ENCODE results near the gene PPARG. TPM values are rescaled to one million over a fixed set of nuclear protein-coding genes. Genes with fewer than 3 reads are reported as not detected.
A peak's percentile ranks its signal among the peaks of the same experiment; 100 is the strongest.

PPARG gene
- total and polyA plus RNA-seq, 2 of the 13 experiments (the other 11 are each of a cell fraction or from before 2014, with no cell fraction given): 13.9 to 58.3 TPM

DNA sequence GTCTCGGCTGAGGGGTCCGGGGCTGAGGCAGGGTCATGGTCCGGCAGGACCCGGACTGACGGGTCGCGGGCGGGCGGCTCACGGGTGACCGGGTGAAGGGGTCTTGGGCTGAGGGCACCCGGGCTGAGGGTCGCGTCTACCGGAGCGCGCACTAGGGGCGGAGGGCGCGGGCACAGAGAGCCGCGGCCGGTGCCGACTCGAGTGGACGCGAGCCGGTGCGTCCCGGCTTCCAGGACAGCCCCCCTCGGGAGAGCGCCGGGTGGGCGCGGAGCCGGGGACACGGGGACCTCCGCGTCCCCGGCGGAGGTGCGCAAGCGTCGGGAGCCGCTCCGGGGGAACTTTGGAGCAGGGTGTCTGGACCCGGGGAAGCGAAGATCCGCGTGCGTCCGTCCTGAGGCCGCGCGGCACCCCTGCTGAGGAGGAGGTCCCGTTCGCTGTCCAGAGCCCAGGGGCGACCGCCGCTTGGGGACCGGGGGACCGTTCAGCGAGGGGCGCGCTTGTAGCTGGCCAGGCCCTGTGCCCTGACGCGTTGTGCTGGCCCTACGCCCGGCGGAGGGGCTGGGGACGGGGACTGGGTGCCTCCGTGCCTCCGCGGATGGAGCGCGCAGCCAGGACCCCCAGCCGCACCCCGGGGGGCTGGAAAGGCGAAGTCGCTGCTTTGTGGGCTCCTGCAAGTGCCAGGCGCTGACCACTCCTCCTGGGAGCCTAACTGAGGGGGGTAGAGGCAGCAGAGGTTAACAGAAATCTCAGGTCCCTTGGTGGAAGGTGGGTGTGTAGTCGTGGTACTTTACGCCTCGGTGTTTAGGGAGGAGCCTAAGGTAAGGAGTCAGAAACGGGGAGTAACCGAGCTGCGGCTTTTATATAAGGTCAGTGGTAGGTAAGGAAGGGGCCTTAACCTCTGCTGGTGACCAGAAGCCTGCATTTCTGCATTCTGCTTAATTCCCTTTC, at the start of gene PPARG (continued):
- TF ChIP-seq, protein P1, sequence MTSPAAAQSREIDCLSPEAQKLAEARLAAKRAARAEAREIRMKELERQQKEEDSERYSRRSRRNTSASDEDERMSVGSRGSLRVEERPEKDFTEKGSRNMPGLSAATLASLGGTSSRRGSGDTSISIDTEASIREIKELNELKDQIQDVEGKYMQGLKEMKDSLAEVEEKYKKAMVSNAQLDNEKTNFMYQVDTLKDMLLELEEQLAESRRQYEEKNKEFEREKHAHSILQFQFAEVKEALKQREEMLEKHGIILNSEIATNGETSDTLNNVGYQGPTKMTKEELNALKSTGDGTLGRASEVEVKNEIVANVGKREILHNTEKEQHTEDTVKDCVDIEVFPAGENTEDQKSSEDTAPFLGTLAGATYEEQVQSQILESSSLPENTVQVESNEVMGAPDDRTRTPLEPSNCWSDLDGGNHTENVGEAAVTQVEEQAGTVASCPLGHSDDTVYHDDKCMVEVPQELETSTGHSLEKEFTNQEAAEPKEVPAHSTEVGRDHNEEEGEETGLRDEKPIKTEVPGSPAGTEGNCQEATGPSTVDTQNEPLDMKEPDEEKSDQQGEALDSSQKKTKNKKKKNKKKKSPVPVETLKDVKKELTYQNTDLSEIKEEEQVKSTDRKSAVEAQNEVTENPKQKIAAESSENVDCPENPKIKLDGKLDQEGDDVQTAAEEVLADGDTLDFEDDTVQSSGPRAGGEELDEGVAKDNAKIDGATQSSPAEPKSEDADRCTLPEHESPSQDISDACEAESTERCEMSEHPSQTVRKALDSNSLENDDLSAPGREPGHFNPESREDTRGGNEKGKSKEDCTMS (CRISPR knock-in tag; conservative IDR thresholded peaks at IDR 0.05): no peak
- TF ChIP-seq, protein P2, sequence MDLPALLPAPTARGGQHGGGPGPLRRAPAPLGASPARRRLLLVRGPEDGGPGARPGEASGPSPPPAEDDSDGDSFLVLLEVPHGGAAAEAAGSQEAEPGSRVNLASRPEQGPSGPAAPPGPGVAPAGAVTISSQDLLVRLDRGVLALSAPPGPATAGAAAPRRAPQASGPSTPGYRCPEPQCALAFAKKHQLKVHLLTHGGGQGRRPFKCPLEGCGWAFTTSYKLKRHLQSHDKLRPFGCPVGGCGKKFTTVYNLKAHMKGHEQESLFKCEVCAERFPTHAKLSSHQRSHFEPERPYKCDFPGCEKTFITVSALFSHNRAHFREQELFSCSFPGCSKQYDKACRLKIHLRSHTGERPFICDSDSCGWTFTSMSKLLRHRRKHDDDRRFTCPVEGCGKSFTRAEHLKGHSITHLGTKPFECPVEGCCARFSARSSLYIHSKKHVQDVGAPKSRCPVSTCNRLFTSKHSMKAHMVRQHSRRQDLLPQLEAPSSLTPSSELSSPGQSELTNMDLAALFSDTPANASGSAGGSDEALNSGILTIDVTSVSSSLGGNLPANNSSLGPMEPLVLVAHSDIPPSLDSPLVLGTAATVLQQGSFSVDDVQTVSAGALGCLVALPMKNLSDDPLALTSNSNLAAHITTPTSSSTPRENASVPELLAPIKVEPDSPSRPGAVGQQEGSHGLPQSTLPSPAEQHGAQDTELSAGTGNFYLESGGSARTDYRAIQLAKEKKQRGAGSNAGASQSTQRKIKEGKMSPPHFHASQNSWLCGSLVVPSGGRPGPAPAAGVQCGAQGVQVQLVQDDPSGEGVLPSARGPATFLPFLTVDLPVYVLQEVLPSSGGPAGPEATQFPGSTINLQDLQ (CRISPR knock-in tag; IDR thresholded peaks at IDR 0.05): no peak
- no peak for TF ChIP-seq FOXO1 (CRISPR knock-in tag; IDR thresholded peaks at IDR 0.05)
- TF ChIP-seq ZNF549 (CRISPR knock-in tag; IDR thresholded peaks at IDR 0.05): no peak
- 0 out of 2 replicates have a peak, but pooled peaks have one; percentile 77 for TF ChIP-seq ZNF615 (CRISPR knock-in tag; IDR thresholded peaks at IDR 0.05; ENCODE audit: borderline replicate concordance)
- TF ChIP-seq ZNF546 (CRISPR knock-in tag; conservative IDR thresholded peaks at IDR 0.05): no peak
- no peak for TF ChIP-seq ARHGAP35 (CRISPR knock-in tag; IDR thresholded peaks at IDR 0.05; ENCODE audit: borderline replicate concordance)
- no peak for TF ChIP-seq U2AF2 (IDR thresholded peaks at IDR 0.05; ENCODE audit: low read depth, low read length)
- no peak for TF ChIP-seq ZNF720 (CRISPR knock-in tag; IDR thresholded peaks at IDR 0.05)
- TF ChIP-seq, protein P3, sequence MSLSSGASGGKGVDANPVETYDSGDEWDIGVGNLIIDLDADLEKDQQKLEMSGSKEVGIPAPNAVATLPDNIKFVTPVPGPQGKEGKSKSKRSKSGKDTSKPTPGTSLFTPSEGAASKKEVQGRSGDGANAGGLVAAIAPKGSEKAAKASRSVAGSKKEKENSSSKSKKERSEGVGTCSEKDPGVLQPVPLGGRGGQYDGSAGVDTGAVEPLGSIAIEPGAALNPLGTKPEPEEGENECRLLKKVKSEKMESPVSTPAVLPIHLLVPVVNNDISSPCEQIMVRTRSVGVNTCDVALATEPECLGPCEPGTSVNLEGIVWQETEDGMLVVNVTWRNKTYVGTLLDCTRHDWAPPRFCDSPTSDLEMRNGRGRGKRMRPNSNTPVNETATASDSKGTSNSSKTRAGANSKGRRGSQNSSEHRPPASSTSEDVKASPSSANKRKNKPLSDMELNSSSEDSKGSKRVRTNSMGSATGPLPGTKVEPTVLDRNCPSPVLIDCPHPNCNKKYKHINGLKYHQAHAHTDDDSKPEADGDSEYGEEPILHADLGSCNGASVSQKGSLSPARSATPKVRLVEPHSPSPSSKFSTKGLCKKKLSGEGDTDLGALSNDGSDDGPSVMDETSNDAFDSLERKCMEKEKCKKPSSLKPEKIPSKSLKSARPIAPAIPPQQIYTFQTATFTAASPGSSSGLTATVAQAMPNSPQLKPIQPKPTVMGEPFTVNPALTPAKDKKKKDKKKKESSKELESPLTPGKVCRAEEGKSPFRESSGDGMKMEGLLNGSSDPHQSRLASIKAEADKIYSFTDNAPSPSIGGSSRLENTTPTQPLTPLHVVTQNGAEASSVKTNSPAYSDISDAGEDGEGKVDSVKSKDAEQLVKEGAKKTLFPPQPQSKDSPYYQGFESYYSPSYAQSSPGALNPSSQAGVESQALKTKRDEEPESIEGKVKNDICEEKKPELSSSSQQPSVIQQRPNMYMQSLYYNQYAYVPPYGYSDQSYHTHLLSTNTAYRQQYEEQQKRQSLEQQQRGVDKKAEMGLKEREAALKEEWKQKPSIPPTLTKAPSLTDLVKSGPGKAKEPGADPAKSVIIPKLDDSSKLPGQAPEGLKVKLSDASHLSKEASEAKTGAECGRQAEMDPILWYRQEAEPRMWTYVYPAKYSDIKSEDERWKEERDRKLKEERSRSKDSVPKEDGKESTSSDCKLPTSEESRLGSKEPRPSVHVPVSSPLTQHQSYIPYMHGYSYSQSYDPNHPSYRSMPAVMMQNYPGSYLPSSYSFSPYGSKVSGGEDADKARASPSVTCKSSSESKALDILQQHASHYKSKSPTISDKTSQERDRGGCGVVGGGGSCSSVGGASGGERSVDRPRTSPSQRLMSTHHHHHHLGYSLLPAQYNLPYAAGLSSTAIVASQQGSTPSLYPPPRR (CRISPR knock-in tag; IDR thresholded peaks at IDR 0.05; ENCODE audit: borderline replicate concordance): no peak; the same call in 1 of the 2 replicates
- 0 out of 2 replicates have a peak, but pooled peaks have one; percentile 21 for TF ChIP-seq ZNF235 (CRISPR knock-in tag; IDR thresholded peaks at IDR 0.05; ENCODE audit: borderline replicate concordance)
- TF ChIP-seq GABPA (IDR thresholded peaks at IDR 0.05; ENCODE audit: low read depth, low read length): no peak
- no peak for TF ChIP-seq GABPA (CRISPR knock-in tag; IDR thresholded peaks at IDR 0.05; ENCODE audit: low read depth)
- no peak for TF ChIP-seq SP1 (IDR thresholded peaks at IDR 0.05)
- no peak; the same call in 1 of the 2 replicates for TF ChIP-seq SP1 (CRISPR knock-in tag; IDR thresholded peaks at IDR 0.05)
- TF ChIP-seq ZFYVE20 (CRISPR knock-in tag; IDR thresholded peaks at IDR 0.05; ENCODE audit: borderline replicate concordance, low read depth): no peak
- no peak for TF ChIP-seq ZNF460 (CRISPR knock-in tag; IDR thresholded peaks at IDR 0.05; ENCODE audit: borderline replicate concordance)

Data from HepG2 (cell line).